AG04450 (cell line): Measurements from ENCODE around the gene EFCAB6. TPM values are rescaled to one million over a fixed set of nuclear protein-coding genes. Genes with fewer than 3 reads are reported as not detected.

Experiments used
- CTCF ChIA-PET: fragments of 300-600, 350-600 bp; formaldehyde crosslinking; extraction: SDS; loops from one replicate; lab custom pipeline; 2022; ENCODE audit warnings: antibody characterized with exemption, inconsistent platforms; lab: Charles Lee
- POLR2A ChIA-PET: fragments of 350-600 bp; formaldehyde crosslinking; extraction: SDS; loops from one replicate; lab custom pipeline; 2021; ENCODE audit warnings: antibody characterized with exemption, inconsistent platforms; lab: Yijun Ruan, JAX
- DNase-seq: peaks from one replicate; pipeline ENCODE4 v3.0.0-alpha.2; 2011; ENCODE audit warnings: low read depth, low spot score
- H3K27ac ChIP-seq: one replicate; pipeline ENCODE4 v1.5.1; 2012; ENCODE audit warnings: low read depth, low read length, control low read depth
- H3K27me3 ChIP-seq: one replicate; pipeline ENCODE4 v1.6.0; 2012; ENCODE audit warnings: low read length; ENCODE audit not compliant: control insufficient read depth, insufficient read depth
- H3K4me3 ChIP-seq: 2 replicates; pipeline ENCODE4 v1.5.1; 2011; ENCODE audit warnings: mild to moderate bottlenecking, low read depth, low read length, control low read depth
- H3K9me3 ChIP-seq: 2 replicates; pipeline ENCODE4 v1.5.1; 2012; ENCODE audit warnings: low read length; ENCODE audit not compliant: control insufficient read depth, insufficient read depth
- CTCF ChIP-seq: IDR thresholded peaks from 2 replicates; pipeline ENCODE4 v1.5.1; 2011; ENCODE audit warnings: low read depth, low read length, control low read depth, inconsistent platforms
- polyA plus RNA-seq: library from polyadenylated mRNA; depleted of rRNA; stranded (reverse); fragments of >200 nt; gene quantifications from 2 replicates; pipeline ENCODE4 v1.2.3, GENCODE V29; 2011

EFCAB6 gene
- polyA plus RNA-seq, 1 experiment = 1.4 TPM

GRCh38 chr22:43707648-43708047, 104.5 kb downstream of the EFCAB6 start:
- no peak for TF ChIP-seq CTCF
- CTCF ChIA-PET = no interaction called here
- POLR2A ChIA-PET = no interaction called here
- H3K9me3 ChIP-seq = no peaks in the 10 kb centered on the region
- DNase-seq = no peak
- H3K27ac ChIP-seq = no peak overlapping the region
- H3K4me3 ChIP-seq = no peak overlapping the region
- peaks cover 2% of the 10 kb centered on the region for H3K27me3 ChIP-seq

- POLR2A ChIA-PET = no interaction called here
- no peak overlapping the region for H3K4me3 ChIP-seq
Measured at GRCh38 chr22:43706571-43707328, 105.4 kb downstream of the EFCAB6 start.

GRCh38 chr22:43706151-43706550, 106.0 kb downstream of the EFCAB6 start:
- DNase-seq = no peak
- CTCF ChIA-PET = no interaction called here
- peaks cover 2% of the 10 kb centered on the region for H3K27me3 ChIP-seq
- H3K4me3 ChIP-seq = no peak overlapping the region
- no peak overlapping the region for H3K27ac ChIP-seq
- H3K9me3 ChIP-seq = no peaks in the 10 kb centered on the region
- no peak for TF ChIP-seq CTCF
- POLR2A ChIA-PET = no interaction called here

More at GRCh38 chr22:43706571-43707328, 105.4 kb downstream of the EFCAB6 start:
- TF ChIP-seq CTCF = no peak
- peaks cover 2% of the 10 kb centered on the region for H3K27me3 ChIP-seq
- no peak for DNase-seq
- no peaks in the 10 kb centered on the region for H3K9me3 ChIP-seq
- no peak overlapping the region for H3K27ac ChIP-seq
- CTCF ChIA-PET = no interaction called here

- no peak overlapping the region for H3K4me3 ChIP-seq
- no peak for DNase-seq
- ChIA-PET CTCF (no interaction called here), POLR2A (no interaction called here)
- no peak for TF ChIP-seq CTCF
- peaks cover 2% of the 10 kb centered on the region for H3K27me3 ChIP-seq
- no peaks in the 10 kb centered on the region for H3K9me3 ChIP-seq
- H3K27ac ChIP-seq = no peak overlapping the region
Measured at GRCh38 chr22:43704051-43704450, 108.1 kb downstream of the EFCAB6 start.

- POLR2A ChIA-PET = no interaction called here
- Histone ChIP-seq H3K4me3 (no peak overlapping the region), H3K27ac (no peak overlapping the region), H3K9me3 (no peaks in the 10 kb centered on the region), H3K27me3 (peaks cover 2% of the 10 kb centered on the region)
- TF ChIP-seq CTCF = no peak
- no peak for DNase-seq
- CTCF ChIA-PET = no interaction called here
Measured at GRCh38 chr22:43698403-43698802, 113.7 kb downstream of the EFCAB6 start.
